Measurements from ENCODE around the gene MELK.

The MELK gene

DNA sequence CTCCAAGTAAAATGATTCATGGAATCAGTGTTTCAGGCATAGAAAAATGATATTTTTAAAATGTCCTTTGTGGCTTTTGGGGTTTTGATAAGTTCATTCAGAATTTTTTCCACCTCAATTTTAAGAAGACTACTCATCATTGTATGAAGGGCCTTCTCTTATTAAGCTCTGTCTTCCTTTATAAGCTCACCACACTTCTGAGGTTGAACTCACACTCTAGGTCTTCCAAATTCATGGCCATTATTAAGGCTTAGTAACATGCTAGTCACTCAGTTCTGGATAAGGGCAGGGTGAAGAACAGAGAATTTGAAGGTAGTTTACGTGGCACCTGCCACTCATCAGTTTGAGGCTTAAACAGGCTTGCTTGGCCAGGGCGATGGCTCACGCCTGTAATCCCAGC lies 4.2 kb downstream of the MELK start:
- no peak for DNase-seq (ENCODE audit: extremely low read depth in 1 of 2, low read depth in 1 of 2)

DNA sequence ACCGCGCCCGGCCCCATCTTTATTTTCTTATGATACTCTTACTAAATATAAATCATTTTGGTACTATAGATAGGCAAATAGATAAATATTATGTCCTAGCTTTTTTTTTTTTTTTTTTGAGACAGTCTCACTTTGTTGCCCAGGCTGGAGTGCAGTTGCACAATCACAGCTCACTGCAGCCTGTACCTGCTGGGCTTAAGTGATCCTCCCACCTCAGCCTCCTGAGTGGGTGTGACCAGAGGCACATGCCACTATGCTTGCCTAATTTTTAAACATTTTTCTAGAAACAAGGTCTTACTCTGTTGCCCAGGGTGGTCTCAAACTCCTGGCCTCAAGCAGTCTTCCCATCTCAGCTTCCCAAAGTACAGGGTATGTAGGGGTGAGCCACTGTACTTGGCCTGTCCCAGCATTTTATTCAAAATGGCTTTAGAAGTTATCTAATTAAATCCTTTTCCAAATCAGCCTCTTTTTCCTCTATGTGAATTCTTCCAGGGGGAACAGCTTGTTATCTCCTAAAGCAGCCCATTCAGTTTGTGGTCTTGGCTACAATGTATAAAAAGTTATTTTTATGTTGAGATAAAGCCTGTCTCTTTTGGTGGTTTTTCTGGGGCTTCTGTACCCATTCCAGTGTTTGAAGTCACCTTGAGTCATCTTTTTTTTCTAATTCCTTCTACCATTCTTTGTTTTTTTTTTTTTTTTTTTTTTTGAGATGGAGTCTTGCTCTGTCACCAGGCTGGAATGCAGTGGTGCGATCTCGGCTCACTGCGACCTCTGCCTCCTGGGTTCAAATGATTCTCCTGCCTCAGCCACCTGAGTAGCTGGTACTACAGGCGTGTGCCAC lies 12.1 kb downstream of the MELK start:
- DNase-seq (ENCODE audit: extremely low read depth in 1 of 2, low read depth in 1 of 2) = no peak

DNA sequence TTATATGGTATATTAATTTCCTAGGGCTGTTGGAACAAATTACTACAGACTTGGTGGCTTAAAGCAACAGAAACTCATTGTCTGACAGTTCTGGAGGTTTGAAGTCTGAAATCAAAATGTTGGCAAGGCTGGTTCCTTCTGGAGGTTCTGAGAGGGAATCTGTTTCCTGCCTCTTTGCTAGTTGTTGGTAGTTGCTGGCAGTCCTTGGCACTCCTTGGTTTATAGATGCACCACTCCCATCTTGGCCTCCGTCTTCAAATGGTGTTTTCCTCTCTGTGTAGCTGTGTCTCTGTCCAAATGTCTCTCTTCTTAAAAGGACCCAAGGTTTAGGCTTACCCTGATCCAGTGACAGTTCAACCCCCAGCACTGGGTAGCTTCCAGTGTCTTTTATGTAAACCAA lies 17.5 kb downstream of the MELK start:
- no peak for DNase-seq (ENCODE audit: extremely low read depth in 1 of 2, low read depth in 1 of 2)

DNA sequence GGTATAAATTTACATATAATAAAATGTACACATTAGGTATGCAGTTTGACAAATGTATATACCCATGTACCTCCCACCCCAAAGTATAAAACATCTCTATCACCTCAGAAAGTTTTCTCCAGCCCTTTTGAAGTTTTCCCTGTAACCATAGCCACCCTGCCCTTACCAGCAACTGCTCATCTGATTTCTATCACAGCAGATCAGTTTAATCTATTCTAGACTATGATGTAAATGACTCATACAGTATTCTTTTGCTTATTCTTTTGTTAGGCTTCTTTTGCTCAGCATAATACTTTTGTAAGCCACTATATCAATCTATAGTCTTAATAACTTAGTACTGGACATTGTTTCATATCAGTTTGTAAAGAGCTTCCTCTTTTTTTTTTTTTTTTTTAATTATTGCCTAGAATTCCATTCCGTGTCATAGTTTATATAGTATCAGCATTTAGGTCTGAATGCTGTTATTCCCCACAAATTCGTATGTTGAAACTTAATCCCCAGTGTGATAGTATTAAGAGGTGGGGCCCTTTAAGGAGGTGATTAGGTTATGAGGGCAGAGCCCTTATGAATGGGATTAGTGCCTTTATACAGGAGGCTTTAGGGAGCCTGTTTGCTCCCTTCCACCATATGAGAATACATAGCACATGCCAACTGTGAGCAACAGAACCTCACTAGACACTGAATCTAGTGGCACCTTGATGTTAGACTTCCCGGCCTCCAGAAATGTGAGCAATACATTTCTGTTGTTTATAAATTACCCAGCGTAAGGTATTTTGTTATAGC lies 20.3 kb downstream of the MELK start:
- DNase-seq (ENCODE audit: extremely low read depth in 1 of 2, low read depth in 1 of 2) = no peak

DNA sequence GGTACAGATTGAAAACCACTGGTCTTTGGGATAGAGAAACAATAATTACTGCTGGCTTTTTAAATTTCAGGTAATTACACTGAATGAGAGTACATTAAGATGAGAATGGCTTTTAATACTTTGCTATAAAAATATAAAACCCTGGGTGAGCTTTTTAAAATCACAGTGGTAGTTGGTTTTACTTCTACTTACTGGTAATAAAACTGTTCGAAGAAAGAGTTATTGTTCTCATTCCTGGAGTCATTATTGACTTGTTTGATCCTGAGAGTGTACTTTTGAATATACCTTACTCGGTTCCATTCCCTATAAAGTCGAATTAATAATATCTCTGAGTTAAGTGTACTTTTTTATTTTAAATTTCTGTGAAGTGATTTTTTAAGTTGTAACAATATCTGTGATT lies 21.5 kb downstream of the MELK start:
- DNase-seq (ENCODE audit: extremely low read depth in 1 of 2, low read depth in 1 of 2) = no peak

DNA sequence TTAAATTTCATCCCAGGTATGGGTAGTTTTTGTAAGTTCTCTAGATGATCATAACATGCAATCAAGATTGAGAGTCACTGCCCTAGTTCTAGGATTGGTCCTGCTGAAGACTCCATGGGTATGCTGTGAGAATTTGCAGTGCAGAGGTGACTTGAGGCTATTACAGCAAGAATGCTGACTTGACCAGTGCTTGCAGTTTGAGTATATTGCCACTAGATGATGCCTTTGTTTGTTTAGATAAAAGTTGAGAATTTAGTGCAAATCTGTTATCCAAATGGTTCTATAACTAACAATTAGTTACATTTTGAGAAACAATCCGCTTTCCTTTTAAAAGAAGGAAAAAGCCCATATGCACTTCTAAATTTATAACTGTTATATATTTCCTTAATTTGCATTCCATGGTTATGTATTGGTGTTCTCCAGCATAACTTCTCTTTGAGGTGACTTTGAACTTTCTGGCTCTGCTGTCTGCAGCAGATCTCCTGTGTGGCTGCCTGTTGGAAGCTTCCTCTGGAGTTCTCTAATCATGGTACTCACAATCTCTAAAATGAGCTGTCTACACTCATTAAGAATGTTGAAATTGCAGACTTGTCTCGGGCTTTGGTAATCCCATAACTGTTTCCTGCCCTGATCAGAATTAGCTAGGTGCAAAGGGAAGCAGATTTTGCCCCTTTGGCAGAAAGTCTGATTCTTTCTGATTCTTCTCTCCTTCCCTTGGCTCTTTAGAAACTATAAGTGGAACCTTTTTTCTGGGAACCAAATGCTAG lies 24.9 kb downstream of the MELK start:
- no peak for DNase-seq (ENCODE audit: extremely low read depth in 1 of 2, low read depth in 1 of 2)

DNA sequence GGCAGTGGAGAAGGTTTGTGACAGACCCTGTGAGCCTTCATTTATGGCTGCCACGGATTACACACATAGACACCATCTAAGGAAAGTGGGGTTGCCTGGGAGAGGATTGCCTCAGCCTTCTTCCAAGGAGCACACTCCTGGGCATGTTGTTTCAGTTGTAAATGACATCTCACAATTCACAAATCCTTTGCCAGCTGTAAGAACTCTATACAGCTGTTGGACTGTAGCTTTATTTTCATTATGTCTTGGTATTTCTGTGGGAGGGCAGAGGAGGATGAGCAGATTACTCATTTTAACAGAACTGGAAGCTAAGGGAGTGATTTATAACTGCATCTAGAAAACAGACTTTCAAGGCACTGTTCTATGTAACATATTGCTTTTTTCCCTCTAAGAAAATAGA lies 25.6 kb downstream of the MELK start:
- DNase-seq (ENCODE audit: extremely low read depth in 1 of 2, low read depth in 1 of 2) = no peak

DNA sequence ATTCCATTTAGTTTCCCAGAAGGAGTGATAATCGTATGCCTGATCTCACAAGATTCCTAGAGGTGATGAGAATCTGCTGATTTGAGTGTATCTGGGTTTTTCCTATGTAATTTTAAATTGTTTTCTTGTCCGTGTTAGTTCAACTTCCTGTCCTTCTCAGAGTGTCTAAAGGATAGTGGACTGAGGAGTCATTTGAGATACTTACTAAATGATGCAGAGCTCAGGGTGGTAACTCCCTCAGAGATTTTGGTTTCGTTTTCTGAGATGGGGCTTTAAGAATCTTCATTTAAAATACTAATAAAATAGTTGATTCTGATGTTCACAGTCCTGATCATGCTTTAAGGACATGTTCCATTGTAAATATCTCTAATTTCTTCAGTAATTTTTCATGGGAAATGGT lies 30.3 kb downstream of the MELK start:
- DNase-seq (ENCODE audit: extremely low read depth in 1 of 2, low read depth in 1 of 2) = no peak

DNA sequence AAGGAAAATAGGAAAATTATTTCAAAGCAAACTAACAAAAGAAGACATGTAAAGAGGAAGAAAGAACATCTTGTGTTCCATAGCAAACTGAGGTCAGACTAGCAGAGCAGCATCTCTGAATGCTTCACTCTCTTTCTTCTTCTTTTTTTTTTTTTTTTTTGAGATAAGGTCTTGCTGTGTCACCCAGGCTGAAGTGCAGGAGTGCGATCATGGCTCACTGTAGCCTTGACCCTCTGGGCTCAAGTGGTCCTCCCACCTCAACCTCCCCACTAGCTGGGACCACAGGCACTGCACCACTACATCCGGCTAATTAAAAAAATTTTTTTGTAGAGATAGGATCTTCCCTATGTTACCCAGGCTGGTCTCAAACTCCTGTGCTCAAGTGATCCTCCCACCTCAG lies 36.6 kb downstream of the MELK start:
- no peak for DNase-seq (ENCODE audit: extremely low read depth in 1 of 2, low read depth in 1 of 2)

DNA sequence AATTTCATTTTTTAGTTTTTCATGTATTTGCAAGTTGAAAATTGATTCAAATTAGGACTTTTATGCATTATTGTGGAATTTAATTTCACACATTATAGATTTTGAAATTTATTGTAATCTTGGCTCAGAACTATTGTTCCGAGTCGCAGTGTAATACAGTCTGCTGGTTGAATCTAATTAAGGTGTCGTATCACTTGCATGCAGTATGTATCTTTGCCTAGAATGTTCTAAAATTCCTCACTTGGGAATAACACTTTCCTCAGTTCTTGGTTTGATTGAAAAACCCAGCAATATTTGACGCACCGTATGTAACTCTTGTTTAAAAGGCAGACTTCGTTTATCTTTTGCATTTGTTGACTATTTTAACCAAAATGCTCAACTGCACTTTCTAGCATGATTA lies 49.4 kb downstream of the MELK start:
- no peak for DNase-seq (ENCODE audit: extremely low read depth in 1 of 2, low read depth in 1 of 2)

DNA sequence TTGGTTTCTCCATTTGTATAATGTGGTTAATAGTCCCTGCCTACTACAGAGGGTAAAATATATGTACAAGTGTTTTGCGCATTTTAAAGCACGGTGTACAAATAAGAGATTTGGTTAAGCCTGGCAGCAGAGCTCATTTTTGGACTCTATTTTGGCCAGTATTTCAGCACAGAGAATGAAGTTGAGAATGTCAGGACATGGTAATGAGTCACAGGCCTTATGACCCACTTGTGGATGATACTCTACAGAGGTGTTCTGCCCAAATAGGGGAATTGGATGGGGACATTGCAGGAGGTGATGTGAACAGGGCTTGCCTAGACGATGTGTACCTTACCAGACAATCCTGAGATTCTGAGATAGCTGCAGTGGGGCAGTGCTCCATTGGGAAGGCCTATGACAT lies 50.6 kb downstream of the MELK start:
- no peak for DNase-seq (ENCODE audit: extremely low read depth in 1 of 2, low read depth in 1 of 2)

DNA sequence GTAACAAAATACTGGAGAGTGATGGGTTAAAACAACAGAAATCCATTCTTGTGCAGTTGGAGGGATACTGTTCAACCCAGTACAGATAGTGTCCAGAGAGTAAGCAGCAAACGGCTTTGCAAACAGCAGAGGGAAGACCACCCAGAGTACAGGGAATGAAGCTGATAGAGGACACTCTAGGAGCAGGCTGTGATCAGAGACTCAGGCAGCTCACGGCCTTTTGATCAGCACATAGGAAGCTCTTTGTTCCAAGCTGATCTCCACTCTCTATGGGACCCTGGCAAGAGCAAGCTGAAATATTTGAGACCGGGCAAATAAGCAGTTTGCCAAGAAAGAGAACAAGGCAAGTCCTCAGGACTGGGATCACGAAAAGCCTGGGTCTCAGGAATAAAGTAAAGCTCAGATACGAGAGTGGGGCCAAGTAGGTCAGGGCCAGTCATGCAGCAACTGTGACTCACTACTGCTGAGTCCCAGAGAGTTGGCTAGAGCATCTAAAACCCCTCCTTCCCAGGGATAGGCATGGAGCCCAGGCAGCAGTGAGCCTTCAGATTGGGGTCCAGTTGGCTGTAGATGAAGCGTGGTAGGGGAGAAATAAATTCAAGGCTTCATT lies 52.4 kb downstream of the MELK start:
- no peak for DNase-seq (ENCODE audit: extremely low read depth in 1 of 2, low read depth in 1 of 2)

DNA sequence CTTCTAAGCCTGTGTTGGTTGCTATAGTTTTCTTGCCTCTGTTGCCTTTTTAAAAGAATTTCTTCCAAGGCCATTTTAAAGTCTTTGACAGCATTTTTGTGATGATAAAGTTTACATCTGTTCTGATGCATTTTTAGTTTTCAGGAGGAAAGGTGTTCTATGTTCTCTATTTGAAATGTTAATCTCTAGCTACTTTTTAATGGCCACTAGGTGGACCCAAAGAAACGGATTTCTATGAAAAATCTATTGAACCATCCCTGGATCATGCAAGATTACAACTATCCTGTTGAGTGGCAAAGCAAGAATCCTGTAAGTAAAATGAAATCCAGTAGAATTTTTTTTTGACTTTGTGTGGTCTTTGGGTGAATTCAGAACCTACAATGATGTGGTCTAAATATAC lies 60.2 kb downstream of the MELK start:
- DNase-seq (ENCODE audit: extremely low read depth in 1 of 2, low read depth in 1 of 2) = no peak

DNA sequence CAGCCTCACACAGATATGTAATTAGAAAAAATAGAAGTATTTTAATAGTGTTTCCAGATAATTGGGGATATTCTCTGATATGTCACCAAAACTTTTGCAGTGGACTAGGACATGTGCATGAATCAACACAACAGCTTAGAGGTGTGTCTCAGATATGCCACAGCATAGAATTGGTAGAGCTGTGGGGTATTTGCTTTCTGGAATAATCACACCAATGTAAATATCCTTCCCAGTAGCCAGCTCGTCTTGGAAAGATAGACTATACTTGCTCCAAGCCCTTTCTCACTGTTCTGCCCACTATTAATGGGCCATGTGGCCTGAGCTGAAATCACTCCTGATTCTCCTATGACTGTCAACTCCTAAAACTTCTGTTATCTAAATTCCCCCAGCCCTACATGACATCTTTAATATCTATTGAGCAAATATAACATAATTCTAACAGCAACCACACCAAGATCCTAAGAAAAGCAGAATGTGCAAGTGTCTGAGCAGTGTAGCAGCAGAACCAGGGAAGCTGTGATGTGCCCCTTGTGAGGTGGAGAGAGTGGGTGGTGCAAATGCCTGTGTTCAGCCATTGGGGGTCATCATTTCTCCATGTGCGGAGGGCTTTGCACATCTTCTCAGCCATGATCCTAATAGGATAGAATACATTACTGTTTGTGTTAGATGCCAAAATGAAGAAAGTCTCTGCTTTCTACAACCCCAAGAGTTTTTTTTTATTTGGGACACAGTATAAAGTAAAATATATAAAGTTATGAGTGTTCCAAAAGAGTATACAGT lies 65.0 kb downstream of the MELK start:
- DNase-seq (ENCODE audit: extremely low read depth in 1 of 2, low read depth in 1 of 2) = no peak

DNA sequence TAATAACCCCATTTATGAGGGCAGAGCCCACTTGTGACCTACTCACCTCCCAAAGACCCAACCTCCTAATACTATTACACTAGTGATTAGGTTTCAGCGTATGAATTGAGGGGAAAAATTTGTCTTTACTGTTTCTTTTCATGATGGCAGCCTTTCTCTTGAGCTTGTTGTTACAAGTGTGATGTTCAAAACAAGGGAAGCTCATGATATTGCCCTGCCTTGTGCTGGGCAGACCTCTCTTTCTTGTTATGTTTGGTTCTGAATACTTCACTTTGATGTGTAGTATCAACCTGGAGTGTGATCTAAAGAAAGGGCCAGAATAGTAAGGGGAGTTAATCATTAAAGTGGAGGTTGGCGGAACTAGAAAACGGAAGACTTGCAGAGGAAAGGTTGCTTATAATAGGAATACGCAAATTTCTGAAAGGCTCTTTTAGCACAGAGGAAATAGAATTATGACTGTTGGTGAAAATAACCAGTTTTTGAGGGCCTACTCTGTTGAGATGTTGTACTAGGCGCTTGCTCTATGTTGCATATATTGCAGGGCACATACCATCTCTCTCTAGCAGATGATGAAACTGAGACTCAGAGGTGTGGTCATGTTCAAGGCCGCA lies 68.2 kb downstream of the MELK start:
- DNase-seq (ENCODE audit: extremely low read depth in 1 of 2, low read depth in 1 of 2) = no peak

DNA sequence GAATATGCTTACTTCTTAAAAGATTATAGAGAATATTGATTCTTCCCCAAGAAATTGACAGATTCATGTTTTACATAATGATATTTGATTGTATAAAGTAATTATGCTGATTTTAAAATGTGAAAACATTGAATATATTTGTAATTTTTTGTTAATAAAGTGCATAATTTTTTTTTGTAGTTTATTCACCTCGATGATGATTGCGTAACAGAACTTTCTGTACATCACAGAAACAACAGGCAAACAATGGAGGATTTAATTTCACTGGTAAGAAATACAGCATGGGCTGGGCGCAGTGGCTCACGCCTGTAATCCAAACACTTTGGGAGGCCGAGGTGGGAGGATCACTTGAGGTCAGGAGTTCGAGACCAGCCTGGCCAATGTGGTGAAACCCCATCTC lies 70.1 kb downstream of the MELK start:
- DNase-seq (ENCODE audit: extremely low read depth in 1 of 2, low read depth in 1 of 2) = no peak

DNA sequence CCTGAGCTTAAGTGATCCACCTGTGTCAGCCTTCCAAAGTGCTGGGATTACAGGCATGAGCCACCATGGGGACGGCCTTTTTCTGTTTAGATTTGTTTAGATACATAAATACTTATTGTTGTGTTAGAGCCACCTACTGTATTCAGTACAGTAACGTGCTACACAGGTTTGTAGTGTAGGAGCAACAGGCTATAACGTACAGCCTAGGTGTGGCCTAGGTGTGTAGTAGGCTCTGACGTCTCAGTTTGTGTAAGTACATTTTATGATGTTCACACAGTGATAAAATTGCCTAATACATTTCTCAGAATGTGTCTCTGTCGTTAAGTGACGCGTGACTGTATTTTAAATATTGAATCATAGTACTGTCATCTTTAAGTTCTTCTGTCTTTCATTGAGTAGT lies 84.1 kb downstream of the MELK start:
- DNase-seq (ENCODE audit: extremely low read depth in 1 of 2, low read depth in 1 of 2) = no peak

DNA sequence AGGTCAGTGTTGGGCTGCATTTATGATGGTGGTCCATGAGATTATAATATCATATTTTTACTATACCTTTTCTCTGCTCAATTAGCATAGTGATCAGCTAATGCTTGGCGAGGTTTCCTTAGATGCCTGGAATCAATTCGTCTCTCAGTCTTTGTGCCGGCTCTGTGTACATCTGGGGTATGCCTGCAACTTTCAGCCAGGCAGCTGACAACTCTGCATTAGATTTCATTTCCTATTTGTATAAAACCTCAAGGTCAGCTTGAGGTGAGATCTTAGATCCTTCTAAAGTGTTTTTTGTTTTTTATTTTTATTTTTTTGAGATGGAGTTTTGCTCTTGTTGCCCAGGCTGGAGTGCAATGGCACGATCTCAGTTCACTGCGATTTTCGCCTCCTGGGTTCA lies 86.8 kb downstream of the MELK start:
- no peak for DNase-seq (ENCODE audit: extremely low read depth in 1 of 2, low read depth in 1 of 2)

DNA sequence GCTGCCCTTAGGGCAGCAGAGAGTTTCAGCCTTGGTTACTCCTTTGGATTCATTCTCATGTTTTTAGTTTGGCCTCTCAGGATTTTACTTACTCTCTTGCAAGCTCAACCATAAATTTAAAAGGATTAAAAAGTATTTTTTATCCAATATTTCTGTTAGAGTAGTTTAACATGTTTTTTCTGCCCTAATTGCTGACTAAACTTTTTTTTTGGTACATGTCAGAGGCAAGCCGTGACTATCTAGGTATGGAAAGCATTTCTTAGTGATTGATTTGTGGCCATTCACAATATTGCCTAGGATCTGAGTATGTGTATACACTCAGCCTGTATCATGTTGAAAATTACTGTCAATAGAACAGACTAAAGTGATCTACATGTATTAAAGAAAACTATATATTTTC lies 92.1 kb downstream of the MELK start:
- DNase-seq (ENCODE audit: extremely low read depth in 1 of 2, low read depth in 1 of 2) = no peak

DNA sequence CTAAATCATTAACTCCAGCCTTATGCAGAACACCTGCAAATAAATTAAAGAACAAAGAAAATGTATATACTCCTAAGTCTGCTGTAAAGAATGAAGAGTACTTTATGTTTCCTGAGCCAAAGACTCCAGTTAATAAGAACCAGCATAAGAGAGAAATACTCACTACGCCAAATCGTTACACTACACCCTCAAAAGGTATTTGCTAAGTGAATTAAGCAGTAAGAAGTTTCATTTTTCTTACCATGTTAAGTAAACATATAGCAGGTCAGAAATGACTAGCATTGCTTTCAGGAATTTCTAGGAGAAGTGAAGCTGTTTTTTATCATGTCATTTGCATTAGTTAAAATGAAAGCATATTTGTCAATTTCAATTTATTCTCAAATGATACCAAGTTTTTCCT lies 92.7 kb downstream of the MELK start:
- DNase-seq (ENCODE audit: extremely low read depth in 1 of 2, low read depth in 1 of 2) = no peak

Measured in stimulated activated CD8-positive, alpha-beta memory T cell treated with anti-CD3 and anti-CD28 coated beads, Interleukin-7, amount 100 ng/mL, for 48 hours (primary cell).